Caki2 (cell line): ENCODE data around the gene TFCP2. TPM values are rescaled to one million over a fixed set of nuclear protein-coding genes. Genes with fewer than 3 reads are reported as not detected.
A peak's percentile ranks its signal among the peaks of the same experiment; 100 is the strongest.

Experiments used
- DNase-seq: peaks from one replicate; pipeline ENCODE4 v3.0.0-alpha.2; 2015; ENCODE audit warnings: low read depth
- in situ Hi-C: cut with HindIII; loops from 2 replicates; pipeline ENCODE4 v1.10.0; 2016; ENCODE audit warnings: low sequenced_read_pairs, low pct_unique_long_range_greater_than_20kb, mixed read lengths
- total RNA-seq: library from RNA; depleted of rRNA; stranded (reverse); fragments of >200 nt; shearing (Covaris generic); gene quantifications from 2 replicates; pipeline ENCODE4 v1.2.3, GENCODE V29; 2014; ENCODE audit warnings: low replicate concordance

The TFCP2 gene
- total RNA-seq, 1 experiment from 2014 or later, result 24.0 TPM

DNA sequence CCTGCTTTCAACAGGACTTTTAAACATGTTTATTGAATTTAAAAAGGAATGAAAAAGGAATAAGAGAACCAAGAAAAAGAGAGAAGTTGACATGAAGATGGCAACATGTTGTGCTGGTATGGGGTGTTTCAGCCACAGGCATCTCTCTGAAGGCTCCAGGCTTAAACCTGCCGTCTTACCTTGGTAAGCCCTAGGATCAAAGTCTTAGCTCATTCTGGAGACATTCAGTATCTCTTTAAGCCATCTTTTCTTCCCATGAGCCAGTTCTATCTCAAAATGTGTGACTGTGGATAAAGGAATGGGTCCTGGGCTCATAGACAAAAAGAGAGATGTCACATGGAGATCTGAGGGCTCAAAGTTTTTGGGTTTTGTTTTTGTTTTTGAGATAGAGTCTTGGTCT, 1.6 kb upstream of the TFCP2 start:
- in situ Hi-C loops, result no loop called here
- no peak for DNase-seq

DNA sequence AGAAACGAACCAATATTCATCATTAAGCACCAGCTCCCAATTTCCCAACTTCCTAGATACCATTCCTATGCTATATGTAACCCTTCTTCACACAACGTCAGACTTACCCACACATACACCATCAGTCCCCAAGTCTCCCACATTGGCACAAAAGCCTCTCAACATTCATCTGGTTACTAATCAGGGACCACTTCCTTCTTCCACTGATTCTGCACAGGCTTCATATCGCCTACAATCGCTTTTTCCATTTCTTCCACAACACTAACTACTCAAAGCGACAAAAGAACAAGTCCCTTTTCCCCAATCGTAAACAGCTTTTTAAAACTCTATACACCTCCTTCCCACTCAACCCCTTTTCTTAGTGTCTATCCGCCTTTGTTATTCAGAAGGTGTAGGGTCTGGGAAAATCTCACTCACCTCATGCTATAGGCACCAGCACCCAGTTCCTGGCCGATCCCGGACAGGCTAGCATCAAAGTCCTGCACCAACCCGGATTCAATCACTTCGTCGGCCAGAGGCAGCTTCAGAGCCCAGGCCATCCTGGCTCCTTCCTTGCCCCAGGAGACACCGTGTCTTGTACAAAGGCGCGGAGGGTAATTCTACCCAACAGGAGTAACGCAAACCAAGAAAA, 936 bp downstream of the TFCP2 start:
- peak; percentile 47 for DNase-seq
- in situ Hi-C loops, result no loop called here

DNA sequence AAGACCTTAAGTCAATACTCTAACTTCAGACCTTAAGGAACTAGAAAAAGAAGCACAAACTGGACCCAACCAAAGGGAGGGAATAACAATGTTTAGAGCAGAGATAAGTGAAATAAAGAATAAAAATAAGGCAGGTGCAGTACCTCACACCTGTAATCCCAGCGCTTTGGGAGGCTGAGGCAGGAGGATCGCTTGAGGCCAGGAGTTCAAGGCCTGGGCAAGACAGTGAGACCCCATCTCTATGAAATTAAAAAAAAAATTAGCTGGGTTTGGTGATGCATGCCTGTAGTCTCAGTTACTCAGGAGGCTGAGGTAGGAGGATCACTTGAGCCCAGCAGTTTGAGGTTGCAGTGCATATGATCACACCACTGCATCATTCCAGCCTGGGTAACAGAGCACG, 9.1 kb downstream of the TFCP2 start:
- DNase-seq, result no peak
- in situ Hi-C loops, result no loop called here

DNA sequence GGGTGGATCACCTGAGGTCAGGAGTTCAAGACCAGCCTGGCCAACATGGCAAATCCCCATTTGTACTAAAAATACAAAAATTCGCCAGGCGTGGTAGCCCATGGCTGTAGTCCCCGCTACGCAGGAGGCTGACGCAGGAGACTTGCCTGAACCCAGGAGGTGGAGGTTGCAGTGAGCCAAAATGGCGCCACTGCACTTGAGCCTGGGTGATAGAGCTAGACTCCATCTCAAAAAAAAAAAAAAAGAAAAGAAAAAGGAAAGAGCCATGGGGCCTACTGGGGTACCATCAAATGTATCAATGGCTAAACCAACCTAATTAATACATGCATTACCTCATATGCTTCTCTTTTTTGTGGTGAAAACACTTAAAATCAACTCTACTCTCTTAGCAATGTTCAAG, 10.7 kb downstream of the TFCP2 start:
- no peak for DNase-seq
- in situ Hi-C loops, result no loop called here

DNA sequence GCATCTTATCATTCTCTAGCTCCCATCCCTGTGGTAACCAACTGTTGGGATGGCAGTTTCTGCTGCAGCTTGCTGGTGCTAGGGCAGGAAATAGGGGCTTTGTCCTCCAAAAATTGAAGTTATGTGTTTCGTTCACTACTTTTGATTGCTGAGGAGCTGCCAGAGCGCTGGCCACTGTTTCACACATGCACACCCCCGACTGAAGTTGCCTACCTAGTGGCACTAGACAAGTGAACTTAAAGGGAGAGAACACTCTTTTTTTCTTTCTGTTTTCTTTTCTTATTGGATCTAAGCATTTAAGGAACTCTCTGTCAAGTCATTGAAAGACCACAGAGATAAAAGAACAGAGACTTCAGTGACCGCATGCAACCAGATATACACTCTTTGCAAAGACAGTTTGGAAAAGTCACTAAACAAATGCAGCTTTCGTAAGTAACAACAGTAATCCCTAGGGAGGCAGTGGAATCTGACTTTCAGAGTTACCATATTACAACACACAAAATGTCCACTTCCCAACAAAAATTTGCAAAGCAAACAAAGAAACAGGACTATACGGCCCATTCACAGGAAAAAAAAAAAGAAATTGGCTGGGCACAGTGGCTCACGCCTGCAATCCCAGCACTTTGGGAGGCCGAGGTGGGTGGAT, 12.0 kb downstream of the TFCP2 start:
- no peak for DNase-seq
- in situ Hi-C loops, result no loop called here

DNA sequence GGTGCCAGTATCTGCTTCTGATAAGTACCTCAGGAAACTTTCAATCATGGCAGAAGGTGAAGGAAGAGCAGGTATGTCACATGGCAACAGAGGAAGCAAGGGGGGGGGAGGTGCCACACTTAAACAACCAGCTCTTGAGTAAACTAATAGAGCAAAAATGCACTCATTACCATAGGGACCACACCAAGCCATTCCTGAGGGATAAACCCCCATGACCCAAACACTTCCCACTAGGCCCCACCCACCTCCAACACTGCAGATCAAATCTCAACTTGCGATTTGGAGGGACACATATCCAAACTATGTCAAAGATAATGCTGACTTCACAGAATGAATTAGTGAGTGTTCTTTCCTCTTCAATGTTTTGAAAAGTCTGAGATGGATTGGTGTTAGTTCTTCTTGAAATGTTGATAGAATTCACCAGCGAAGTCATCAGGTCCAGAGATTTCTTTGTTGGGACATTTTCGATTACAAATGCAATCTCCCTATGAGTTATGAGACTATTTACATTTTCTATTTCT, 16.6 kb downstream of the TFCP2 start:
- in situ Hi-C loops, result no loop called here
- DNase-seq, result no peak

DNA sequence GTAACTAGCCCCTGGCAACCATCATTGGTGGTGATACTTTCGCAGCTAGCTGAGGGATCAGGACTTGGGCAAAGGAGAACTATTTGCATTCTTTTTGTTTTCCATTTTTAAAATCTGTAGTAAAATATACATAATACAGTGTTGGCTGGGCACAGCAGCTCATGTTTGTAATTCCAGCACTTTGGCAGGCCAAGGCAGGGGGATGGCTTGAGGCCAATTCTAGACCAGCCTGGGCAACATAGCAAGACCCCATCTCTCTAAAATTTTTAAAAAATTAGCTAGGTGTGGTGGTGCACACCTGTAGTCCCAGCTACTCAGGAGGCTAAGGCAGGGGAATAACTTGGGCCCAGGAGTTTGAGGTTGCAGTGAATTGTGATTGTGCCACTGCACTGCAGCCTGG, 20.0 kb downstream of the TFCP2 start:
- in situ Hi-C loops, result no loop called here
- DNase-seq, result no peak

DNA sequence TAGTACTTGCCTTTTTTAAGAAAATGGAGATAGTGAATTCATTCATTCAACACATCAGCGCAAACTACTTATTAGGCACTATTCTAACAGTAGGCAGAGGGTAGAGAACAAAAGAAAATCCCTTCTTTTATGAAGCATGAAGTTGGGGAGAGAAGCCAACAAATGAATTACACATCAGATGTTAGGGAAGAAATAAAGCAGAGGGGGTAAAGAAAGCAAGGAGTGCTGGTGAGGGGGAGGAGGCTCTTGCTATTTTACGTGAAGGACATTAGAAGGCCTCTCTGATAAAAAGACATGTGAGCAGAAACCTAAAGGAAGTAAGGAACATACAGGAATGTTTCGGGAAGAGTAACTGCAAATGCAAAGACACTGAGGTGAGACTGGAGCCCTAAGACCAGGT, 22.2 kb downstream of the TFCP2 start:
- in situ Hi-C loops, result no loop called here

DNA sequence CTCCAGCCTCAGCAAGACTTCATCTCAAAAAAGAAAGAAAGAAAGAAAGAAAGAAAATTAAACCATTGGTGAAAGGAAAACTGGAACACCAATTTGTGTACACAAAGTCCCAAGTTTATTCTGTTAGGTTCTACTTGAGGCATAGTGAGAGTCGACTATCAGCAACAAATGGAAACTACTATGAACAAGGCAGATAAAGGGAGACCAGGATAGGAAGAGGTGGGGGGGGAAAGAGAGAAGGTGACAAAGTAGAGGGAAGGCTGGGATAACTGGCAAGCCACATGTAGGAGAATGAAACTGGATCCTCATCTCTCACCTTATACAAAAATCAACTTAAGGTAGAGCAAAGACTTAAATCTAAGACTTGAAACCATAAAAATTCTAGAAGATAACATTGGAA, 25.6 kb downstream of the TFCP2 start:
- in situ Hi-C loops, result no loop called here
- DNase-seq, result no peak

More for the DNA sequence above, 22.2 kb downstream of the TFCP2 start:
- no peak for DNase-seq

DNA sequence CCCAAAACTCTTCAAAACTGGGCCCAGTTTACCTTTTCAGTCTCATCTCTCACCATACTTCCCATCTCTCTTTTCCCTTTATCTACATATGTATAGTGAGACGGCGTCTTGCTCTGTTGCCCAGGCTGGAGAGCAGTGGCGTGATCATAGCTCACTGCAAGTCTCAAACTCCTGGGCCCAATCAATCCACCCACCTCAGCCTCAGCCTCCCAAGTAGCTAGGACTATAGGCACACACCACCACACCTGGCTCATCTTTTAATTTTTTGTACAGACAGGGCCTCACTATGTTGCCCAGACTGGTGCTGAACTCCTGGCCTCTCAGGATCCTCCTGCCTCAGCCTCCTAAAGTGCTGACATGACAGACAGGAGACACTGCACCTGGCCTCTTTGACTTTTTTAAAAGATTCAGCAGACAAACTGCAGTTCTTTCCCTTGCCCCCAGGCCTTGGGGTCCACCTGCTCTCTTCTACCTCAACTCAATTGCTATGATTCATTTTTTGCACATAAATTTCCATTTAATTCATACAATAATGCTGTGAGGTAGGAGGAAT, 33.6 kb downstream of the TFCP2 start:
- in situ Hi-C loops, result no loop called here
- DNase-seq, result no peak

DNA sequence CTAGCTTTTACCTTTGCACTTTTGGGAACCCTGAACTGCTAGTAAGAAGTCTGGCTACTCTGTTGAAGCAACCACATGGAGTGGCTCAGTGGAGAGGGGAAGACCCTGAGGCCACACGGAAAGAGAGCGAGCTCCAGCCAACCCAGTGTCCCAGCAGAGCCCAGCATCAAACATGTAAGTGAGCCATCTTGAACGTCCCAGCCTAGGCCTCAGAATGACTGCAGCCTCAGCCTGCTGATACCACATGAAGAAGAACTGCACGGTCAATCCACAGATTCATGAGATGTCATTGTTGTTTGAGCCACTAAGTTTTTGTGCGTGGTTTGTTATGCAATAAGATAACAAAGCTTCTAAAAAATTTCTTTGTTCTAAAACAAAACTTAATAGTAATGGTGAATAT, 40.2 kb downstream of the TFCP2 start:
- in situ Hi-C loops, result no loop called here
- no peak for DNase-seq

DNA sequence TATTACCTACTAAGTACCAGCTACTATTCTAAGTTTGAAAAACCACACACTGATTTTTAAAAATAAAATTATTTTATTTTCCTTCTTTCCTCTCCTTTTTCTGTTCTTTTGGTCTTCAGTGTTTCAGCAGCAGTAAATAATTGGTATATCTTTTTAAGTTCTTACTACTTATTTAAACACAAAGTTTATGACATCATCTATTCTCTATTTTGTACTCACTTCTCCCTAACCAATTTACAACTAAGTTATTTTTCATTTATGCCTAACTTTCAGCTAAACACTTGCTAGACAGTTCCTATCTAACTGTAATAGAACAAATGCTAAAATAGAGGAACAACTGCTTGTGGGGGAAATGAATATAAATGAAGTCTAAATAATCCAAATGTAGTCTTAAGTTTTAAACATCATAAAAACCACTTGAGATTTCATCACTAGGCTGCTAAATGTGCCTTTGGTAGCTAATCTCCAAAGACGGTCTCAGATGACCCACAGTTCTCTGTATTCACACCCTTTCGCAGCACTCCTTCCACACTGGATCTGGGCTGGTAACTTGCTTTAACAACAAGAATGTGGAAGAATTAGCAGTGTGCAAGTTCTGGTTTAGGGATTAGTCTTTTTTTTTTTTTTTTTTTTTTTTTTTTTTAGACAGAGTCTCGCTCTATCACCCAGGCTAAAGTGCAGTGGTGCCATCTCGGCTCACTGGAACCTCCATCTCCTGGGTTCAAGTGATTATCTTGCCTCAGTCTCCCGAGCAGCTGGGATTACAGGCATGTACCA, 41.0 kb downstream of the TFCP2 start:
- in situ Hi-C loops, result no loop called here
- DNase-seq, result no peak

DNA sequence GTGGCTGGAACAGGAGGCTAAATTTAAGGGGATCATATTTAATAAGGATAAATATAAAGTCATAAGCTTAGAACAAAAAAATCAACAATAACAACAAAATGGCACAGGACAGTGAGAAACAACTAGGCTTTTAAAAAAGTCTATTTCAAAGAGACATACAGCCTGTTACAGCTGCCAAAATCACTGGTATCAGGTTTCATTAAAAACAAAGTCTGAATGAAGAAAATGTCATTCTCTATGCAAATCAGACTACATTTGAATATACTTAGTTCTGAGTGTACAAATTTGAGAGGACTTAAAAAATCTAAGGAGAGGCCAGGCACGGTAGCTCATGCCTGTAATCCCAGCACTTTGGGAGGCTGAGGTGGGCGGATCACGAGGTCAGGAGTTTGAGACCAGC, 44.0 kb downstream of the TFCP2 start:
- in situ Hi-C loops, result no loop called here

DNA sequence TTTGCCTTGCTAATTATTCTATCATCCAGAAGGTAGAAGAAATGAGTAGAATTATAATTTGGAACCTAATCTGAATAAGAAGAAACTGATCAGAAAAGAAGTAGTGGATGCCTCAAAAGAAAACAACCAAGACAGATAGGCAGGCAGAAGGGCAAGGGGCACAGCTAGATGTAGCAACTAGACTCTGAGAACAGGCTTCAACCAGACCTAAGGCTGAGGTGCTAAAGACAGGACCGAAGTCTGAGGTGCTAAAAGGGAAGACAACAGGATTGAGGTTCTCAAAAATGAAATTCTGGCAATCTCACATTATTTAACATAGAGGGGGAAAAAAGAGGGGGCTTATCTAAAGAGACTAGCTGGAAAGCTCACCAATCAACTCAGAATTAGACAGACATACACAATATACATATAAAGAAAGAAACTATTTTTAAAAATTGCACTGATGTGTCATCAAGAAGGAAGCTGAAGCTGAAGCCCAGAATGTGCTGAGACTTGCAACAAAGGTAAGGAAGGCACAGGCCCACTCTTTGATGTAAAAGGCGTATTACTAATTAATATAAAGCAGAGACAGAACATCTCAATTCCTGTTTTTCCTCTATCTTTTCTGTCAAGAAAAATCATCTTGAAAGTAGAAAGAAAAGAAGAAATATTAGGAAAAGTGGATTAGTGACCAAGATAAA, 45.7 kb downstream of the TFCP2 start:
- in situ Hi-C loops, result no loop called here
- no peak for DNase-seq

More for the DNA sequence above, 44.0 kb downstream of the TFCP2 start:
- DNase-seq, result no peak

DNA sequence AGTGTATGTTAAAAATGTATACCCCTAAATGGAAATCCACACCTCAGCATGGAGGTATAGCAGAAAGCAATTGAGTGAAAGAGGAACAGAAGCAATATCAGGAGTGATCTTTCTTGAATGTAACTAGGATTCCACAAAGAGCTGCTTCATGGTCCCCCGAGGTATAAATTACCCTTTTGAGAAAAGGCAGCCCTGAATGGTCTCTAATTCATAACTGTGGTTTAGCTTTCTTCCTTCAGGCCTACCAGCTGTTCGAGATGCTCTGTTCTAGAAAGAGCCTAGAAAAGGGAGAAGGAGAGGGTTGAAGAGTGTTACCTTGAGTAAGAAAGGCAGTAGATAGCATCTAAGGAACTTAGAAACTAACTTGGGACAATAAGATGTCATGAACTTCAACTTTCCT, 46.6 kb downstream of the TFCP2 start:
- in situ Hi-C loops, result no loop called here
- no peak for DNase-seq

DNA sequence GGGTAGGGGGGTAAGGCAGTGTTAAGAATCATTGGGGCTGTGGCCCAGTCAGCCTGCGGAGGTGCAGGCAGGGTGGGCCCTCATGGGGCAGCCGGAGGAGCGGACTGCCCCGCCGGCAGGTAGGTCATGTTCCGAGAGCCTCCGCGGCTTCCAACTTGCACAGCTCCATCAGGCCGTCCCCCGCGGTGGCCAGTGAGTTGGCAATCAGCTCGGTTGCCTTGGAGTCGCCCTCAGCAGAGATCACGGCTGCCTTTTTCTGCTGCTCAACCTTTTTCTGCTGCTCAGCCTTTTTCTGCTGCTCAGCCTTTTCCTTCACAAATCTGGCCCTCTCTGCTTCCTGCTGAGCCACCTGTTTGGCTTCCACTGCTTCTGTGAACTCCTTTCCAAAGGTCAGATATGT, 48.4 kb downstream of the TFCP2 start:
- in situ Hi-C loops, result no loop called here
- no peak for DNase-seq

DNA sequence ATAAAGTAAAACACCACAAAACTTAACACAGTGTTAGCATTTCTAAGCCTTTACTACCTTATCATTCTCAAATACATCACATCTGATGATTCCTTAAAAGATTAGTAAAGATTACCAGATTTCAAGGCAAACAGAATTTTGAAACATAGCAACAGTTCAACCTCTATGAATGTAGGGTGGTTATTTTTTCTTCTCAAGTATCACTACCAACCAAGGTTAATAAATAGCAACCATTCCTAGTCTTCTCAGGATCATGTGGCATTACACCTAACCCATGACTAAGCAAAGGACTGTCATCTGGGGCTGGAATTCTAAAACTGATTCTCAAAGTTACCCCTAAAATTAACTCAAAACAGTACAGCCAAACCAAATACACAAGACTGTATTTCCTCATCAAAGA, 50.1 kb downstream of the TFCP2 start:
- peak; percentile 84 for DNase-seq
- in situ Hi-C loops, result no loop called here

DNA sequence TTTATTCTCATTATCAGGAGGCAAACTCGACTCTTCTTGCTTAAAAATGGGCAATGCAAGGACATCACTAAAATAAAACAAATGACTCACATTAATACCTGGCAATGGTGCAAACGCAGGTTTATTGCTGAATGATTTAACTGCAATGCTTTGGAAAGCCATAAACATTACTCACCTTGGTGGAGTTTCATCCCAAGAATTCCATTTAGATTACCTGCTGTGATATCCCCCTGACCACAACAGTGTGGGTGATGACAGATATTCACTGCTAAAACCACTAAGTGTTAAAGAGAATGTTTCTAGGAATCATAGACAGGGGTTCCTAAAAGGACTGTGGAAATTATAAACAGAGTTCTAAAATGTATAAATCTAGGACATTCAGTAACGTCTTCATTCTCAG, 54.2 kb downstream of the TFCP2 start:
- peak; percentile 75 for DNase-seq
- in situ Hi-C loops, result no loop called here

DNA sequence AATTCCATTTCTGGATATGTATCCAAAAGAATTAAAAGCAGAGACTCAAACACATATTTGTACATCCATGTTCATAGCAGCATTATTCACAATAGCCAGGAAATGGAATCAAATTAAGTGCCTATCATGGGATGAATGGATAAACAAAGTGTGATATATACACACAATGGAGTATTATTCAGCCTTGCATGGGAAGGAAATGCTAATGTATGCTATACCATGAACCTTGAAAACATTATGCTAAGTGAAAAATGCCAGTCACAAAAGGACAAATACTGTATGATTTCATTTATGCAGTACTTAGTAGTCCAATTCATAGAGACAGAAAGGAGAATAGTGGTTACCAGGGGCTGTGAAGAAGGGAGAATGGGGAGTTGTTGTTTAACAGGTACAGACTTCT, 57.4 kb downstream of the TFCP2 start:
- DNase-seq, result no peak
- in situ Hi-C loops, result no loop called here
